Stimulated activated naive CD8-positive, alpha-beta T cell treated with anti-CD3 and anti-CD28 coated beads, Interleukin-15, amount 100 ng/mL, for 72 hours (primary cell): ENCODE results near the gene FGGY.
A peak's percentile ranks its signal among the peaks of the same experiment; 100 is the strongest.

Source experiments
- ATAC-seq: fragments of 150-1000 bp; cut with Tn5 transposase; 2 replicates; pipeline ENCODE4 v1.10.0; 2021; ENCODE audit warnings: mild to moderate bottlenecking, moderate library complexity
- DNase-seq, 2 donors: peaks; one replicate each; pipeline ENCODE4 v3.0.0; 2021 to 2022
- H3K27ac Mint-ChIP-seq, 2 donors: one replicate each; pipeline ENCODE4 v1.8.0; 2022; ENCODE audit warnings: mild to moderate bottlenecking in 2 of 2, mixed read lengths in 2 of 2, moderate library complexity in 2 of 2
- H3K27me3 Mint-ChIP-seq: one replicate; pipeline ENCODE4 v1.8.0; 2022; ENCODE audit warnings: mixed read lengths
- H3K4me1 Mint-ChIP-seq: one replicate; pipeline ENCODE4 v1.8.0; 2022; ENCODE audit warnings: mild to moderate bottlenecking, mixed read lengths
- H3K4me3 Mint-ChIP-seq, 2 donors: one replicate each; pipeline ENCODE4 v1.8.0; 2022; ENCODE audit warnings: mild to moderate bottlenecking in 2 of 2, mixed read lengths in 2 of 2, moderate library complexity in 1 of 2
- H3K9me3 Mint-ChIP-seq, 2 donors: one replicate each; pipeline ENCODE4 v1.8.0; 2022; ENCODE audit warnings: mixed read lengths in 2 of 2

The FGGY gene

DNA sequence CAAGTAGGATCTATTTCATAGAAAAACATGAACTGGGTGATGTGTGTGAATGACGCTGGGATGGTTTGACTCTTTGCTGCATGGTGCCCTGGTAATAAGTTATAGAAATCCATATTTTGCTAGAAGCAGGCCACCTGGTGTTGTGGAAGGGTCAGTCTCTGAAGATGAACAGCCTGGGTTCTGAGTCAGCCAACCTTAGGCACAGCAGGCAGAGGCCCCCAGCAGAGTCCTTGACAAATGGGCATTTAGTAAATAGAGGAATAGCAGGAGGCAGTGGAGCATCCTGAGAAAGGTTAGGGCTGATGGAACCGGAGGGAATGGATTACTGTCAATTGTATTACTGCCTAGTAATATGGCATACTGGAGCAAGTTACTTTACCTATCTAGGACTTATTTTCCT is 20.9 kb downstream of the FGGY start:
- DNase-seq (no peak), ATAC-seq (no peak)
- peaks cover 0 to 7% of the 10 kb centered on the region in 2 donors for H3K9me3 Mint-ChIP-seq
- peaks cover 37% of the 10 kb centered on the region for H3K4me1 Mint-ChIP-seq
- no peaks in the 10 kb centered on the region for H3K27me3 Mint-ChIP-seq
- no peak overlapping the region for H3K4me3 Mint-ChIP-seq
- no peak overlapping the region for H3K27ac Mint-ChIP-seq

DNA sequence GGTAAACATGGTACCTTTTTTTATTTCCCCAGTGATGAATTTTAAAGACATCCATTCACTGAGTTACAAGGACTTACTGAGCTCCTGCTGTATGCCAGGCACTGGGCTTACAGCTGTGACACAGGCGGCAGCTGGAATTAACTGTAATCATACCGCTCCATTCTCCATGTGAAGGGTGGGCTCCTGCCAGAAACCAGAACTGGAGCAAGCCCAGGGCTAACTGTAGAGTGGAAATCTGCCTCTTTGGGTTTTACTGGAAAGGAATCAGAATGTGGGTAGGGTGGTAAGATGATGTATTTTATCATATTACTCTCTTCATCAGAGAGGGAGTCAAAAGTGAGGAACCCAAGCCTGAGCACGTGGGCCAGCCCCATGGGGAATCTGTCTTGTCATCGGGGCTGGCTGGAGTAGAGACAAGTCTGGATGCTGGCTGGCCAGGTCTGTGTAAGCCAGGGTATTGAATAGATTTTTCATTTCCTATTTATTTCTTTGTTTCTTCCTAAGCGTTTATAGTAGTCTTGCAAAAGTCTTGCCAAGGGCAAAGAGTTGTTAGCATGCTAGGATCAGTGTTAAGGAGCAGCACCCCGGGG is 21.5 kb downstream of the FGGY start:
- Mint-ChIP-seq H3K4me3 (no peak overlapping the region), H3K27ac (no peak overlapping the region), H3K27me3 (no peaks in the 10 kb centered on the region), H3K4me1 (peaks cover 37% of the 10 kb centered on the region), H3K9me3 (peaks cover 0 to 1% of the 10 kb centered on the region in 2 donors)
- ATAC-seq = no peak
- no peak for DNase-seq

DNA sequence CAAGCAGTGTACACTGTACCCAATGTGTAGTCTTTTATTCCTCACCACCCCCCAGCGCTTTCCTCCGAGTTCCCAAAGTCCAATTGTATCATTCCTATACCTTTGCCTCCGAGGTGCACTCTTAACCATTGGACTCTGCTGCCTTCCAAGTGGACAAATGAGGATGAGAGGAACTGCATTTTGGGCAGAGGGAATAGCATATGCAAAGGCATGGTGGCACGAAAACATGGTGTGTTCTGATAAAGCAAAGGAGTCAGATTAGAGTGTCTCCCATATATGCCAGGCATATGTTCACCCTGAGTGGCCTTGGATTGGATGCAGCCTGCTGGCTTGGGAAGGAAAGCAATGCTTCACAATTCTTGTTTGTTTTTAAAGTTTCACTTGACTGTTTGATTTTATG is 25.5 kb downstream of the FGGY start:
- peaks cover 4 to 6% of the 10 kb centered on the region in 2 donors for H3K9me3 Mint-ChIP-seq
- no peak for ATAC-seq
- peak overlapping the region in 1 of 2 donors; percentile 28 for H3K27ac Mint-ChIP-seq
- H3K4me1 Mint-ChIP-seq = peaks cover 7% of the 10 kb centered on the region
- no peak for DNase-seq
- H3K27me3 Mint-ChIP-seq = no peaks in the 10 kb centered on the region
- H3K4me3 Mint-ChIP-seq = no peak overlapping the region

DNA sequence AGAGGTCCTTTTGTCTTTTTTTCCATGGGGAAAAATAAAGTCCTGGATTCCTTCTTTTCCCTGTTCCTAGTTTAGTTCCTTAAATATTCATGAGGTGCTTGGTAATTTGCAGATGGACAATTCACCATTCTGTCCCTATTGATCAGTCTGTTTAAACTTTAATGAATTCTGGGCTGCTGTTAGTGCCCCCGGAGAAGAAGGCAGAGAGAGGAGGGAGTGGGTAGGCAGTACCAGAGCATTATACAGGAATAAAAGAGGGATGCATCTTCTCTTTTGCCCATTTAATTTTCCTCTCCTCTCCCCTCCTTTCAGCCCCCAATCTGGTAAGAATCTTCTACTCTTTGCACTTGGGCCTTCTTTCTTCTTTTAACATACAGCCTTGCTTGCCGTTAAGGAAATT is 25.9 kb downstream of the FGGY start:
- ATAC-seq = no peak
- no peak for DNase-seq
- H3K4me1 Mint-ChIP-seq = peaks cover 5% of the 10 kb centered on the region
- no peaks in the 10 kb centered on the region for H3K27me3 Mint-ChIP-seq
- peaks cover 4 to 6% of the 10 kb centered on the region in 2 donors for H3K9me3 Mint-ChIP-seq
- H3K4me3 Mint-ChIP-seq = no peak overlapping the region
- H3K27ac Mint-ChIP-seq = peak overlapping the region in 1 of 2 donors; percentile 28

DNA sequence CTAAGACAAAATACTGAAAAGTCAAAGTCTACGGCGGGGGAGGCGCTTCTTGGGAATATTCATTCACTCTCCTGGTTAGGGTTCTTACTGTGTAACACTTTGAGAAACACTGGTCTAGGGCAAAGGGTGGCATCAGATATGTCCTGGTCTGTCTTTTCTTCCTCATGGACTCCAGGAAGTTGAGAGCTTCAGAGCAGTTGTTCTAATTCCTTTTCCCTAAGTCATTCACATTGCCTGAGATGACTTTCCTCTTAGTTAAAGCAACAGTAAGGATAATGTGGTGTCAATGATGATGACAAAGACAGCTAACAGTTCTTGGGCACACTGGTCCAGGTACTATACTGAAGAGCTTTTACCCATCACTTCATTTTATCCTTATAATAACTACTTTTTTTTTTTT is 27.0 kb downstream of the FGGY start:
- DNase-seq (no peak), ATAC-seq (no peak)
- no peak overlapping the region for H3K4me3 Mint-ChIP-seq

DNA sequence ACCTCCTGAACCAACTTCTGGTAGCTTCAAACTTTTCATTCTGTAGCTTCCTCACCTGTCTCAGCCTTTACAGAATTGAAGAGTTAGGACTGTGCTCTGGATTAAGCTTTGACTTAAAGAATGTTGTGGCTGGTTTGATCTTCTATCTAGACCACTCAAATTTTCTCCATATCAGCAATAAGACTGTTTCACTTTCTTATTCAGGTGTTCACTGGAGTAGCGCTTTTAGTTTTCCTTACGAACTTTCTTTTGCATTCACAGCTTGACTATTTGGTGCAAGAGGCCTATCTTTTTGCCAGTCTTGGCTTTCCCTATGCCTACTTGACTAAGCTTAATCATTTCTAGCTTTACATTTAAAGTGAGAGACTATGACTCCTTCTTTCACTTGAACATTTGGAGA is 31.5 kb downstream of the FGGY start:
- peak overlapping the region in 1 of 2 donors; percentile 30 for H3K4me3 Mint-ChIP-seq
- H3K9me3 Mint-ChIP-seq = peaks cover 4 to 6% of the 10 kb centered on the region in 2 donors
- no peaks in the 10 kb centered on the region for H3K27me3 Mint-ChIP-seq
- no peak for DNase-seq
- H3K27ac Mint-ChIP-seq = peak overlapping the region; percentile 5 to 14
- ATAC-seq = peak; percentile 8
- H3K4me1 Mint-ChIP-seq = peaks cover 29% of the 10 kb centered on the region

More for the DNA sequence above, 27.0 kb downstream of the FGGY start:
- H3K4me1 Mint-ChIP-seq = peaks cover 13% of the 10 kb centered on the region
- no peaks in the 10 kb centered on the region for H3K27me3 Mint-ChIP-seq
- peaks cover 4 to 6% of the 10 kb centered on the region in 2 donors for H3K9me3 Mint-ChIP-seq
- H3K27ac Mint-ChIP-seq = no peak overlapping the region

DNA sequence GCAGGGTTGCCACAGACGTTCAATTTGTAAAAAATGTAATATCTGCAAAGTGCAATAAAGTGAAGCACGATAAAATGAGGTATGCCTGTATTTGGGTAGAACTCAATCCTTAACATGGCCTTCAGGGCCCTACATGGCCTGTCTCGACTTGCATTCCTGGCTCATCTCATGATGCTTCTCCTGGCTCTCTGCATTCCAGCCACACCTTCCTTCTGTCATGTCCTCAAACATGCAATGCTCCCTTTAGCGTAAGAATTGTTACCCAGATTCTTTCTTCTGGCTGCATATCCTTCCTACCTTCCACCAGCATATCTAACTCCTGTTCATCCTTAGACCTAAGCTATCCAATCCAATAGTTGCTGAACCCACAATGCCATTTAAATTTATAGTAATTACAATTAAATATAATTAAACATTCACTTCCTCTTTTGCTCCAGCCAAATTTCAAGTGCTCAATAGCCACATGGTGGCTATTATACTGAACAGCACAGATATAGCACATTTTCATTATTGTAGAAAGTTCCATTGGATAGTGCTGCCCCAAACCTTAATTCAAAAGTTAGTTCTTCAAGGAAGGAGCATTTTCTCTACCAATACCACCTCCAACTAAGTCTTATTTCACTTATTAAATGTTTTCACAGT is 32.6 kb downstream of the FGGY start:
- Mint-ChIP-seq H3K4me3 (no peak overlapping the region), H3K4me1 (peaks cover 39% of the 10 kb centered on the region), H3K27me3 (no peaks in the 10 kb centered on the region), H3K9me3 (peaks cover 4 to 6% of the 10 kb centered on the region in 2 donors), H3K27ac (no peak overlapping the region)
- DNase-seq (no peak), ATAC-seq (no peak)

DNA sequence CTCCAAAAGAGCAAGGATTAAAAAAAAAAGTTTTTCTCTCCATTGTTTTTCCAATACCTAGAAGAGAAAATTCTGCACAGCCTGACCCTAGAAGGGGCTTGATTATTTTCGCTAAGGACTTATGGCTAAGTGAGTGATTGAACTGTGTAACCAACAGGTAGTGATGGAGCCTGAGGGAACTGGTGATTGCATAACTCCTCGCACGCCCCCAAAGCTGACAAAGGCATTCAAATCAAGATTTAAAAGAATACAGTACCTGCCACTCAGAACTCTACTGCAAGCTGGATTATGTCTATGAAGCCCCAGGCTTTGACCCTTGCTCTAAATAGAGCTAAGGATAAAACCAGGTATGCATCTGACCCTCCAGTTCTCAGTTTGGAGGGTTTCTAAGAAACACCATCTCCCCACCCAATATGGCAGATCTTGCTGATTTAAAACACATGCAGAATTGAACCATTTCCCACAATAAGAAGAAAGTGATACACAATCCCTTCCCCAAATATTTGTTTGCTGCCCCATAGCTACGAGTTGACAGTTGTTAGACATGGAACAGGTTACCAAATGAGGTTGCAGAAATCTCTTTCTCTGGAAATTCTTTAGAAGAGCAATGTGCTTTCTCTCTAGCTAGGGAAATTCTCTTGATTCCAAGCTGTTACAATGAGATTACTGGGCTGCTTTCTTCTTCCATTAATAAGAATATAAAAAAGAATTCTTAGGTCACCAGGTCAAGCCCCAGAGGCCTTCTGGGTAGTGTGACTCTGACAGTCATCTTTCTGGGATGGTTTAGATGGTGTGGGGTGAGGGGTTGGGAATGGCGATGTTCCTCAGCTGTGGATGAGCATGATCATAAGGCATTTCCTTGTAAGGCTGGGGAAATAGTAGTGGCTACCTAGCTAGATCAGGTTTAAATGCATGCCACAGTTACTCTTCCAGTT is 35.1 kb downstream of the FGGY start:
- Mint-ChIP-seq H3K4me3 (no peak overlapping the region), H3K9me3 (no peaks in the 10 kb centered on the region), H3K27ac (no peak overlapping the region), H3K4me1 (peaks cover 39% of the 10 kb centered on the region), H3K27me3 (no peaks in the 10 kb centered on the region)
- ATAC-seq (no peak), DNase-seq (no peak)

DNA sequence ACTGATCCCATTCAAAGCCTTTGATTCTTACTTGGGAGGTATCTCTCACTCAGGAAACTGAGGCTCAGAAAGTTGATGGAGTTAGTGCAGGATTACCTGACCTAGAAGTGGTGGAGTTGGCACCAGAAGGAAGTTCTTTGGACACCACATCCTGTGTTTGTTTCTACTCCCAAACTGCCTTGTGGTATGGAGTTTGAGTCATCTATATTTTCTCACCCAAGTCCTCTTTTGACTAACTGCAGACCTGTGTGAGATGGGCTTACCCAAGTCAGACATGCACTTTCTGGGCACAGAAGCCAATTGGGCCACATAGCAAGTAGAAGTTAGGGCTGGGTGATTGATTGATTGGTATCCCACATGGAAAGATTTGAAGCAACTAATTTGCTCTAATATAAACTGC is 36.1 kb downstream of the FGGY start:
- Mint-ChIP-seq H3K27me3 (no peaks in the 10 kb centered on the region), H3K4me1 (peaks cover 35% of the 10 kb centered on the region), H3K27ac (peak overlapping the region; percentile 71 to 94), H3K4me3 (peak overlapping the region; percentile 10 to 29), H3K9me3 (no peaks in the 10 kb centered on the region)
- ATAC-seq = peak; percentile 93
- DNase-seq = peak; percentile 21 to 66

DNA sequence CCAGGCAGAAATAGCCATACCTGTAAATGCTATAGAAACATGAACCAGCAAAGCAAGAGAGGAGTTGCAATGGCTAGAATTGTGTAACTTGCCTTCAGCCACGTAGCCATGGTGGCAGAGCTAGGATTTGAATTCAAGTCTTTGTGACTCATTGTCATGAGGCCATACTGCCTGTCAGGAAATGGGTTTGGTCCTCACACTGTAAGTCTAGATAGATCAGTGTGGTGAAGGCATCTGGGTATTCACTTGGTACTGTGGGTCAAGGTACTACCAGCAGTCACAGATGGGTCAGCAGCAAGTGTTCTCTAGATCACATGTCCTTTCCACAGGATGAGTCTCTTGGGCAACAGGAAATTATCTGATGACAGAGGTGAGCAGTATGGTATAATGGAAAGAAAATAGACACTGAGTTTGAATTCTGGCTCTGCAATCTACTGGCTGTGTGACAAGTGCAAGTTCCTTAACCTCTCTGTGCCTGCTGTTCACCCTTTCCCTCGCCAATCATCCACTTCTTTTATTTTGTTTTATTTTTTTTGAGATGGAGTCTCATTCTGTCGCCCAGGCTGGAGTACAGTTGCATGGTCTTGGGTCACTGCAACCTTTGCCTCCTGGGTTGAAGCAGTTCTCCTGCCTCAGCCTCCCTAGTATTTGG is 36.9 kb downstream of the FGGY start:
- Mint-ChIP-seq H3K9me3 (no peaks in the 10 kb centered on the region), H3K27ac (peak overlapping the region in 1 of 2 donors; percentile 94), H3K27me3 (no peaks in the 10 kb centered on the region), H3K4me1 (peaks cover 27% of the 10 kb centered on the region), H3K4me3 (peak overlapping the region in 1 of 2 donors; percentile 4)
- DNase-seq (peak in 1 of 2 donors; percentile 61), ATAC-seq (peak; percentile 89)

DNA sequence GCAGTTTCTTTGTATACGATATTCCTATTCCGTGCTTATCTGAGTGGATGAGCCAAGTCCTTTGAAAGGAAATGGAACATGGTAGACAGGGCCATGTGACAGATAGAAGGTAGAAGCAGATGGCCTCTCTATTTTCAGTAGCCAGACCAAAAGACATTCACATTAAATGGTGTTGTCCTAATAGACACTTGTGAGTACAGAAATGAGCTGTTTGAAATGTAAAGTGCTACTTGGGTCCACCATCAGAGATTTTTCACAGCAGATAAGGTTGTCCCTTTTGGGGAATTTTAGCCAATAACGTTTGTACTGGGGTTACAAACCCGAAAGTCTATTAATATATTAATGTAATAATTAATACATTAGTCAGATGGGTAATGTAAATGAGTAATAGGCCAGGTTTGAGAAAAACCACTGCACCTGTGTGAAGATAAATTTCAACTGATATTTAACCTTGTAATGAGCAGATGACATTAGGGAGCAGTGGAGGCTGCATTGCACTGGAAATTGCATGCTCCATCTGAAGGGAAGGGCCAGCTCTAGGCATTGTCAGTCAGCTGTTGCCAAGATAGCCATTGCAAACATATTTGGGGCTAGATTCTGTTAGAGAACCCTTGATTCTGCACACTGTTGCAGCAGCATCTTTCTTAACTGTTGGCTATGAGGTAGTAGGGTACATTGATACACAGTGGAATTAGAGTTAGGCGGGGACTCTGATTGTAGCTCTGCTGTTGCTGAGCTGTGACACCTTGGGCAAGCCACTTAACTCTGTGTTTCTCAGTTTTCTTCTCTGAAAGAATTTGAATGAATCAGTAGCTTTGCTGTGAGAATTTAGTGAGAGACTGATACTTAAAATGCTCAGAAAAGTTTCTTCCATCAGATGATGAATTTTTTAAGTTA is 43.8 kb downstream of the FGGY start:
- no peaks in the 10 kb centered on the region for H3K4me1 Mint-ChIP-seq
- ATAC-seq (no peak), DNase-seq (no peak)
- no peak overlapping the region for H3K4me3 Mint-ChIP-seq
- no peak overlapping the region for H3K27ac Mint-ChIP-seq
- no peaks in the 10 kb centered on the region for H3K9me3 Mint-ChIP-seq
- H3K27me3 Mint-ChIP-seq = no peaks in the 10 kb centered on the region

DNA sequence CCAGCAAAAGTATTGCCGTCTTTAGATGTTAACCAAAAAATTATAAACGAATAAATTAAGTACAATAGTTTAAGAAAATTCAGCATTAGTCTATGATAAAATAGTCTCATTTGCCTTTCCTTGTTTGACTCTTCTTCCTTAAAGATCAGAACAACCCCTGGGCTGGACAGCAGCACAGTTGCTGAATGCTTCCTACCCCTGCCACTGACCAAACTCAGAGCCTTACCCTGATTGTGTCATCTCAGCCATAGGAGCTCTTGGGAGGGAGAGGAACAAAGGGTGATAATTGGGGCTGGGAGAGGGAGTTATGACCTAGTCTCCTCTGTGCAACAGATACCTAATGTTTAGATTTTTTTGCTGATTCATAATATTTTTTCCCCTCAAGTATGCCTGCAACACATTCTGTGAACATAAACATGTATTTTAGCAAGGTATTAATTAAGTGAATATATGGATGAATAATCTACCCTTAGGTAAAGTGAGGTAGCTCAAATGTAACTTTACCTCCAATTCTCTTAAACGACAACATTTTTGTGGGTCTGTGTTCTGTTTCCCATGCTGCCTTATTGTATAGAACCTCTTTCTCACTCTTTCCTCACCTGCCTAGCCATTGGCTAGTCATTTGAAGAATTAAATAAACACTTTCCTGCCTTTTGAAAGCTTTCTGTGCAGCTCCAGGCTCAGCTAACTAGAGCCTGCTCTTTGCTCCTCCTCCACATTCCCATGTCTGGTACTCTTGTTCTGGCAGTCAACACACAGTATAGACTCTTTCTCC is 46.1 kb downstream of the FGGY start:
- no peaks in the 10 kb centered on the region for H3K27me3 Mint-ChIP-seq
- H3K4me1 Mint-ChIP-seq = no peaks in the 10 kb centered on the region
- no peak overlapping the region for H3K27ac Mint-ChIP-seq

DNA sequence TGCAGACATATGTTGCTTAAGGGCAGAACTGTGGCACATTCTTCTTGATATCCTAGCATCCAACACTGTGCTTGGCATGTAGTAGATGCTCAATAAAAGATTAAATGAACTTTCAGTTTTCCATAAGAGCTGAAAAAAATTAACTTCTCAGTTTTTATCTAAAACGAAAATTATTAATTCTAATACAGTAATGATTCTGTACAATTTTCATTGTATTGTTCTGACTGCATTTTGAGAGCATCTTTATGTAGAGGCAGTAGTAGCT is 46.6 kb downstream of the FGGY start:
- Mint-ChIP-seq H3K27me3 (no peaks in the 10 kb centered on the region), H3K27ac (no peak overlapping the region), H3K4me3 (no peak overlapping the region), H3K9me3 (no peaks in the 10 kb centered on the region), H3K4me1 (no peaks in the 10 kb centered on the region)
- DNase-seq = no peak
- no peak for ATAC-seq

More for the DNA sequence above, 46.1 kb downstream of the FGGY start:
- Mint-ChIP-seq H3K9me3 (no peaks in the 10 kb centered on the region), H3K4me3 (no peak overlapping the region)
- DNase-seq = no peak
- no peak for ATAC-seq

DNA sequence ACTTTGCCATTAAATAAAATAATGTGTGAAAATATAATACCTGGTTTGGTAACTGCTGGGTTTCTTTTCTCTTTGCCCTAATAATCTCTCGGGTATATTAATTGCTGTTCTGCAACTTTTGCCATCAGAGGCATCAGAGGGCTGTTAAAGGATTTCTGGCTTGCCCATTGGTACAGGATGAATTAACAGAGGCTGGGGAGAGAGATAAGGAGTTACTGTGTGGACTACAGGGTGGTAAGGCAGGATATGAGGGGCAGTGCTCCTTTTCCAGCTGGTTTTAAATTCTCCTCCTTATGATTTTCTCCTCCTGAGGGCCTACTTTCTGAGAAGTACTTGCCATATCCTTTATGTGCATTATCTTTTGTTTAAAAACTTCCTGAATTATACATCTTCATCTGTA is 48.3 kb downstream of the FGGY start:
- H3K9me3 Mint-ChIP-seq = no peaks in the 10 kb centered on the region
- H3K27ac Mint-ChIP-seq = no peak overlapping the region
- DNase-seq (no peak), ATAC-seq (no peak)
- H3K4me3 Mint-ChIP-seq = no peak overlapping the region
- H3K27me3 Mint-ChIP-seq = no peaks in the 10 kb centered on the region
- peaks cover 1% of the 10 kb centered on the region for H3K4me1 Mint-ChIP-seq
